ENCODE measurements around the gene NCMAP.

Gene NCMAP

DNA sequence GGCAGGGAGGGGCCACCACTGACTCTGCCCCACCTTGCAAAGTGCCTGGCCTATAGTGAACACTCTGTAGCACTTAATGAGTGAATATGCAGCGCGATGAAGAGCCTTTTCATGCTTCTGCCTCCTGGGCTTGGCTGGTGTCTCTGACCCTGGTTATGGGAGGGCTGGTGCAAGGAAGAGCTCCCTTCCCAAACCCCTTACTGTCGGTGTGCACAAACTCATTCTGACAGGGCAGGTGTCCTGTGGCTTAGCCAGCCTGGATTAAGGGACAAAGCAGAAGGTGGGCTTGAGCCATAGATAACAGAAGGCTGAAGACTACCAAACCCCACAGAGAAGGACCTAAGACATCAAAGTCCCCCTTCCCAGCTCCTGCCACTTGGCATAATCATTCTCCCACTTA is 2.0 kb upstream of the NCMAP start:
- DNase-seq, result peak; percentile 77
- Histone ChIP-seq H3K4me3 (ENCODE audit: low read depth, low read length) (no peak overlapping the region), H3K36me3 (no peaks in the 10 kb centered on the region), H3K27ac (peak overlapping the region; percentile 93), H3K27me3 (ENCODE audit: insufficient read depth, low read depth, severe bottlenecking) (no peaks in the 10 kb centered on the region), H3K9me3 (ENCODE audit: severe bottlenecking) (peaks cover 4% of the 10 kb centered on the region)
- TF ChIP-seq, protein P1, sequence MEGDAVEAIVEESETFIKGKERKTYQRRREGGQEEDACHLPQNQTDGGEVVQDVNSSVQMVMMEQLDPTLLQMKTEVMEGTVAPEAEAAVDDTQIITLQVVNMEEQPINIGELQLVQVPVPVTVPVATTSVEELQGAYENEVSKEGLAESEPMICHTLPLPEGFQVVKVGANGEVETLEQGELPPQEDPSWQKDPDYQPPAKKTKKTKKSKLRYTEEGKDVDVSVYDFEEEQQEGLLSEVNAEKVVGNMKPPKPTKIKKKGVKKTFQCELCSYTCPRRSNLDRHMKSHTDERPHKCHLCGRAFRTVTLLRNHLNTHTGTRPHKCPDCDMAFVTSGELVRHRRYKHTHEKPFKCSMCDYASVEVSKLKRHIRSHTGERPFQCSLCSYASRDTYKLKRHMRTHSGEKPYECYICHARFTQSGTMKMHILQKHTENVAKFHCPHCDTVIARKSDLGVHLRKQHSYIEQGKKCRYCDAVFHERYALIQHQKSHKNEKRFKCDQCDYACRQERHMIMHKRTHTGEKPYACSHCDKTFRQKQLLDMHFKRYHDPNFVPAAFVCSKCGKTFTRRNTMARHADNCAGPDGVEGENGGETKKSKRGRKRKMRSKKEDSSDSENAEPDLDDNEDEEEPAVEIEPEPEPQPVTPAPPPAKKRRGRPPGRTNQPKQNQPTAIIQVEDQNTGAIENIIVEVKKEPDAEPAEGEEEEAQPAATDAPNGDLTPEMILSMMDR (IDR thresholded peaks at IDR 0.05; ENCODE audit: low read depth, low read length), result no peak

DNA sequence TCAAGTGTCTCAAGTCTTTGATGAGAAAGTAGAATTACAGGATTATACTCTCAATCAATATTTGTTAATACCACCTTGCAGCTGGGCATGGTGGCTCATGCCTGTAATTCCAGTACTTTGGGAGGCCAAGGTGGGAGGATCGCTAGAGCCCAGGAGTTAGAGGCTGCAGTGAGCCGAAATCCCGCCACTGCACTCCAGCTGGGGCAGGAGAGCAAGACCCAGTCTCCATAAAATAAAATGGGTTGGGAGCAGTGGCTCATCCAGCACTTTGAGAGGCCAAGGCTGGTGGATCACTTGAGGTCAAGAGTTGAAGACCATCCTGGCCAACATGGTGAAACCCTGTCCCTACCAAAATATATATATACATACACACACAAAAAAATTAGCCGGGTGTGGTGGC is 1.2 kb upstream of the NCMAP start:
- DNase-seq, result no peak
- Histone ChIP-seq H3K4me3 (ENCODE audit: low read depth, low read length) (no peak overlapping the region), H3K27me3 (ENCODE audit: insufficient read depth, low read depth, severe bottlenecking) (no peaks in the 10 kb centered on the region), H3K9me3 (ENCODE audit: severe bottlenecking) (peaks cover 4% of the 10 kb centered on the region), H3K36me3 (no peaks in the 10 kb centered on the region), H3K27ac (peak overlapping the region; percentile 93)
- TF ChIP-seq, protein P1 (IDR thresholded peaks at IDR 0.05; ENCODE audit: low read depth, low read length), result no peak

DNA sequence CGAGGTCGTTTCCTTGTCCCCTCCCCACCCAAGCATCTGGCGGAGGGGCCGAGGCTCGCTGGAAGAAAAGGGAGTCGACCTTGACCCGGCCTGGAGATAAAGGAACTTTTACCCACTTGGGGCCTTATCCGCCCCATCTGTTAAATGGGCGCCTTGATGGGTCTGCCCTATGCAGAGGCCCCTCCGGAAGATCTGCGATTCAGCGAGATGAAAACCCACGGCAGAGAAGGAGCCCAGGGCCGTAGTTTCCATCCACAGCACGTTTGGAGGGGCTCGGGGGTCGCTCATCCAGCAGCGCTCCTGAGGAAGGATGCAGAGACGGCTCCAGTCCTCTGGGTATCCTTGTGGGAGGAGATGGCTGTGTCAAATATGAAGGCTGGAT is 518 bp downstream of the NCMAP start:
- Histone ChIP-seq H3K9me3 (ENCODE audit: severe bottlenecking) (peaks cover 4% of the 10 kb centered on the region), H3K36me3 (no peaks in the 10 kb centered on the region), H3K27ac (peak overlapping the region; percentile 17; the same call in 1 of the 2 replicates), H3K4me3 (ENCODE audit: low read depth, low read length) (peak overlapping the region; percentile 30), H3K27me3 (ENCODE audit: insufficient read depth, low read depth, severe bottlenecking) (no peaks in the 10 kb centered on the region)
- TF ChIP-seq, protein P1 (IDR thresholded peaks at IDR 0.05; ENCODE audit: low read depth, low read length), result no peak
- no peak for DNase-seq

DNA sequence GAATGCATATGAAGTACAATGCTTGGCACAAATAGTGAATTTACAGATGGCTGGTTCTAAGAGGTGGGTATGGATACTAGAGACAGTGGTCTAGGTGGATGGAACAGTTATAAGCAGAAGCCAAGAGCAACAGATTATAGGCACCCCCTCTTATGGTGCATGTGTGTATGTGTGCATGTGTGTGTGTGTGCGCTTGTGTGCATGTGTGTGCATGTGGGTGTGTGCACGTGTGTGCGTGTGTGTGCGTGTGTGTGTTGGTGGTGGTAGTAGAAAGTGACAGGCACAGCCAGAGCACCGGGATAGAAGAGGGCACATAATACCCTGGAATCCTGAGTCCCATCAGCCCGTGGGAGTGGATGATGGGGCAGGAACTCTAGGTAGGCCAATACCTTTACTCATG is 1.3 kb downstream of the NCMAP start:
- no peak for DNase-seq
- Histone ChIP-seq H3K27ac (no peak overlapping the region), H3K27me3 (ENCODE audit: insufficient read depth, low read depth, severe bottlenecking) (no peaks in the 10 kb centered on the region), H3K36me3 (no peaks in the 10 kb centered on the region), H3K9me3 (ENCODE audit: severe bottlenecking) (peaks cover 4% of the 10 kb centered on the region), H3K4me3 (ENCODE audit: low read depth, low read length) (no peak overlapping the region)
- TF ChIP-seq, protein P1 (IDR thresholded peaks at IDR 0.05; ENCODE audit: low read depth, low read length), result no peak

DNA sequence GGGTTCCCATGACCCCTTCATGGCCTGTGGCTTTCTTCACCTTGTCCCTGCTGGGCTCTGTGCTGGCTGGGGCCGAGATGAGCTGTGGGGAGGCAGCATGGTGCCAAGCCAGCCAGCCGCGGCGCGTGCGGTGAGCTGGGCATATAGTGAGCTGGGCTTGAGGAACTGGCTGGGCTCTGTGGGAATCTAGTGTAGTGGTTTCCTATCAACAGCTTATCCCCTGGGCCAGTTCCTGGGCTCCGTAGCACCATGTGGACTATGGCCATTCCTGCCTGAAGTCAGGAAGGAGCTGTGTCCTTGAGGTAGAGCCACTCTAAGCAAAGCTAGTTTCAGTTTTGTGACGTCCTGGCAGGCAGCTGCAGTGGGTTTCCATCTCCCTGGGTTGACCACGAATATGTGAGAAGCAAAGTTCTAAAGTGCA is 1.8 kb downstream of the NCMAP start:
- Histone ChIP-seq H3K4me3 (ENCODE audit: low read depth, low read length) (no peak overlapping the region), H3K27ac (no peak overlapping the region), H3K27me3 (ENCODE audit: insufficient read depth, low read depth, severe bottlenecking) (no peaks in the 10 kb centered on the region), H3K9me3 (ENCODE audit: severe bottlenecking) (peaks cover 4% of the 10 kb centered on the region), H3K36me3 (no peaks in the 10 kb centered on the region)
- TF ChIP-seq, protein P1 (IDR thresholded peaks at IDR 0.05; ENCODE audit: low read depth, low read length), result no peak
- no peak for DNase-seq

DNA sequence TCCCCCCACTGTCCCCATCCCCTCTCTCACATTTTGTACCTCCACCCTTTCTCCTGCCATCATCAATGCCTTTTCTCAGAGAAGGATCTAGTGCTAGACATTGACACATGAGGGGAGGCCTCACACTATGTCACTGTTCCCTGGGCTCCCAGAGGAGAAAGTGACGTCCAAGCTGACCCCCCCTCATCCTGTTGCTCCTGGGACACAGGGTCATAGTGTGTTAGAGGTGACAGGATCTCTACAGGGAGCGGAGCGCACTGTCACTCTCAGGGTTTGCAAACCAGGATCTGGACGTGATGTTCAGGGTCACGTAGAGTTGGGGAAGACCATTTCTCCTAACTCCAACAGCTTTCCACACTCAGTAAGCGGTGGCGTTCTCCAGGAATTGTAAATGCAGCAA is 2.6 kb downstream of the NCMAP start:
- Histone ChIP-seq H3K27ac (no peak overlapping the region), H3K27me3 (ENCODE audit: insufficient read depth, low read depth, severe bottlenecking) (no peaks in the 10 kb centered on the region), H3K36me3 (no peaks in the 10 kb centered on the region), H3K9me3 (ENCODE audit: severe bottlenecking) (peaks cover 4% of the 10 kb centered on the region), H3K4me3 (ENCODE audit: low read depth, low read length) (no peak overlapping the region)
- no peak for DNase-seq
- TF ChIP-seq, protein P1 (IDR thresholded peaks at IDR 0.05; ENCODE audit: low read depth, low read length), result no peak

Measured in WERI-Rb-1 (cell line).